SK-N-SH treated with all-trans-retinoic acid at 6 μM for 48 hours (cell line): Measurements from ENCODE around the gene KCNG2.
"Not testable (repeated sequence)": the region's sequence is repeated elsewhere in the genome, so short reads cannot be mapped to it uniquely, and the experiment has no call there.

Experiments used
- CREB5 ChIP-seq: fragments of 250-450 bp; sonication (Bioruptor Pico); IDR thresholded peaks from 2 replicates; pipeline ENCODE4 v1.5.1; 2020; ENCODE audit warnings: low read depth, mild to moderate bottlenecking, moderate library complexity
- PATZ1 ChIP-seq: fragments of 250-450 bp; sonication (Bioruptor Pico); IDR thresholded peaks from 2 replicates; pipeline ENCODE4 v1.8.0; 2020; ENCODE audit warnings: mild to moderate bottlenecking, moderate library complexity, borderline replicate concordance

GRCh38 chr18:79865951-79866350 lies 68.2 kb downstream of the KCNG2 start:
- not testable (repeated sequence) for TF ChIP-seq PATZ1 (CRISPR knock-in tag); CREB5
